Left renal cortex interstitium (tissue), 4 donors: ENCODE results near the gene KLHL29. TPM values are rescaled to one million over a fixed set of nuclear protein-coding genes. Genes with fewer than 3 reads are reported as not detected.

Experiments used
- DNase-seq, 4 donors: peaks; one replicate each; pipeline ENCODE4 v3.0.0-alpha.2; 2013; ENCODE audit warnings: low read depth in 4 of 4, low spot score in 2 of 4, missing footprints in 1 of 4
- polyA plus RNA-seq, 4 donors: library from polyadenylated mRNA; unstranded; fragments of 120-200 nt; gene quantifications; one replicate each; pipeline ENCODE4 v1.2.1, GENCODE V29; 2013; ENCODE audit not compliant: insufficient read length in 4 of 4

KLHL29 gene
- polyA plus RNA-seq, 4 donors, result 7.6 to 15.0 (median 12.0) TPM

GRCh38 chr2:23420091-23420839 lies 35.3 kb downstream of the KLHL29 start:
- DNase-seq, result no peak

GRCh38 chr2:23420840-23421476 lies 36.0 kb downstream of the KLHL29 start:
- no peak for DNase-seq

- no peak for DNase-seq
These were observed 37.4 kb downstream of the KLHL29 start for GRCh38 chr2:23422089-23423061.

- no peak for DNase-seq
These were observed 38.3 kb downstream of the KLHL29 start for GRCh38 chr2:23423062-23423872.

- no peak for DNase-seq
These were observed 39.1 kb downstream of the KLHL29 start for GRCh38 chr2:23423873-23424680.

GRCh38 chr2:23425338-23425871 lies 40.4 kb downstream of the KLHL29 start:
- no peak for DNase-seq

GRCh38 chr2:23425885-23426262 lies 40.9 kb downstream of the KLHL29 start:
- DNase-seq, result no peak

- no peak for DNase-seq
These were observed 41.4 kb downstream of the KLHL29 start for GRCh38 chr2:23426263-23426905.

GRCh38 chr2:23427350-23427749 lies 42.4 kb downstream of the KLHL29 start:
- DNase-seq, result no peak

GRCh38 chr2:23427976-23428375 lies 43.0 kb downstream of the KLHL29 start:
- no peak for DNase-seq

GRCh38 chr2:23429036-23429435 lies 44.1 kb downstream of the KLHL29 start:
- DNase-seq, result no peak

GRCh38 chr2:23430263-23430662 lies 45.3 kb downstream of the KLHL29 start:
- no peak for DNase-seq

- DNase-seq, result no peak
These were observed 47.6 kb downstream of the KLHL29 start for GRCh38 chr2:23432531-23432930.

- no peak for DNase-seq
These were observed 48.3 kb downstream of the KLHL29 start for GRCh38 chr2:23433282-23433681.

GRCh38 chr2:23434721-23435121 lies 49.7 kb downstream of the KLHL29 start:
- DNase-seq, result no peak

- no peak for DNase-seq
These were observed 50.5 kb downstream of the KLHL29 start for GRCh38 chr2:23435250-23436035.

GRCh38 chr2:23436346-23437098 lies 51.5 kb downstream of the KLHL29 start:
- no peak for DNase-seq
